ENCODE measurements around the gene NPAS3. TPM values are rescaled to one million over a fixed set of nuclear protein-coding genes. Genes with fewer than 3 reads are reported as not detected.

Gene NPAS3
- total and polyA plus RNA-seq, 2 donors, result 1.0 to 1.2 TPM

DNA sequence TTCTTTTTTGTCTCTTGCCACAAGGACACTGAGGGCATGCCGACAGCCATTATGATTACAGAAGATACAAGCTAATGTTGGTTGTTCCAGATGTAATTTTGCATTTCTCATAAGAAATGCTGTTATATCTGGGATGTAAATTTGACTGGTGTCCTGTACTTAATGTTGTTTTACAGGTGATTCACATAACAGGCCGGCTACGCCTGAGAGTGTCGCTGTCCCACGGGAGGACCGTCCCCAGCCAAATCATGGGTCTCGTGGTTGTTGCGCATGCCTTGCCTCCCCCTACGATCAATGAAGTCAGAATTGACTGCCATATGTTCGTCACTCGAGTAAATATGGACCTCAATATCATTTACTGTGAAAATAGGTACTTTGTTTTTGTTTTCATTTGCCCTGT lies 835.5 kb downstream of the NPAS3 start:
- Histone ChIP-seq H3K4me3 (ENCODE audit: low read length in 2 of 2) (no peak overlapping the region), H3K4me1 (ENCODE audit: control insufficient read depth in 2 of 2, insufficient read depth in 2 of 2, low read length in 2 of 2) (no peaks in the 10 kb centered on the region), H3K27me3 (ENCODE audit: control insufficient read depth in 2 of 2, insufficient read depth in 1 of 2, low read length in 1 of 2) (no peaks in the 10 kb centered on the region), H3K36me3 (ENCODE audit: control insufficient read depth in 2 of 2, insufficient read depth in 2 of 2, low read length in 1 of 2) (no peaks in the 10 kb centered on the region), H3K9me3 (ENCODE audit: control insufficient read depth in 2 of 2, insufficient read depth in 1 of 2, low read length in 1 of 2) (no peaks in the 10 kb centered on the region), H3K27ac (ENCODE audit: low read depth in 1 of 2, low read length in 1 of 2) (no peak overlapping the region)
- WGBS, result 98% methylated on average over 11 of the region's 11 CpGs
- DNase-seq (ENCODE audit: low read depth in 6 of 9, low spot score in 9 of 9), result no peak

DNA sequence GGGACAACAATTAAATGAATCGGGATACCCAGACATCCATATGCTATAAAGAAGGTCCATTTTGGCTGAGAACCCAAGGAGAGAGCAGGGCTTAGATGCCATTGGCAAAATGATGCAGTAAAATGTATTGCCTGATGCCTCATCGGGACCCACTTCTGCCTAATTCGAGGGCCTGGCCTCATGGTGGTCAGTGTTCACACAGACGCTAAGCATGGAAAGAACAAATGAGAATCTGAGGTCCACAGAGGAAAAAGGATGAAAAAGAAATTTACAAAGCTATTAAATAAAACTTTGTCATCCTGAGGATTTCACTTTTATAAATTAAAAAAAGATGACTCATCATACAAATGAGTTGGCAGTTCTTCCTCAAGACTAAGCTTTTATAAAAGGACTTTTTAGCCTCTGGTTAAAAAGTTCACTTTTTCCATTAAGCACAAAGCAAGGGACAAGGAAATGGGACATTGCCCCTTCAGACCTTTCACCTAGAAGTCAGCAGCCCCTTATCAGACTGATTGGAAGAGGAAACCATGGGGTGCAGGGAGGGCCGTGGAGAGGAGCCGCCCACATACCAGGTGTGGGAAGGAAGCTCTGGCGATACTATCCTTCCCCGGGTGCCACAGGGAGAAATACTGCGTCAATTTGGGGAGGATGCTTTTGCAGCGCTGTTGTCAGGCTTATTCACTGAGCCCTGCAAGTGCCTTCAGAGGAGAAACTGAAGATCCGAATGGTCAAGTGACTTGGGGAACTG lies 836.2 kb downstream of the NPAS3 start:
- H3K27me3 ChIP-seq (ENCODE audit: control insufficient read depth in 2 of 2, insufficient read depth in 1 of 2, low read length in 1 of 2), result no peaks in the 10 kb centered on the region
- H3K27ac ChIP-seq (ENCODE audit: low read depth in 1 of 2, low read length in 1 of 2), result no peak overlapping the region
- H3K9me3 ChIP-seq (ENCODE audit: control insufficient read depth in 2 of 2, insufficient read depth in 1 of 2, low read length in 1 of 2), result no peaks in the 10 kb centered on the region
- H3K4me3 ChIP-seq (ENCODE audit: low read length in 2 of 2), result no peak overlapping the region
- H3K4me1 ChIP-seq (ENCODE audit: control insufficient read depth in 2 of 2, insufficient read depth in 2 of 2, low read length in 2 of 2), result no peaks in the 10 kb centered on the region
- WGBS, result 68% methylated on average over 11 of the region's 11 CpGs
- DNase-seq (ENCODE audit: low read depth in 6 of 9, low spot score in 9 of 9), result no peak
- H3K36me3 ChIP-seq (ENCODE audit: control insufficient read depth in 2 of 2, insufficient read depth in 2 of 2, low read length in 1 of 2), result no peaks in the 10 kb centered on the region

DNA sequence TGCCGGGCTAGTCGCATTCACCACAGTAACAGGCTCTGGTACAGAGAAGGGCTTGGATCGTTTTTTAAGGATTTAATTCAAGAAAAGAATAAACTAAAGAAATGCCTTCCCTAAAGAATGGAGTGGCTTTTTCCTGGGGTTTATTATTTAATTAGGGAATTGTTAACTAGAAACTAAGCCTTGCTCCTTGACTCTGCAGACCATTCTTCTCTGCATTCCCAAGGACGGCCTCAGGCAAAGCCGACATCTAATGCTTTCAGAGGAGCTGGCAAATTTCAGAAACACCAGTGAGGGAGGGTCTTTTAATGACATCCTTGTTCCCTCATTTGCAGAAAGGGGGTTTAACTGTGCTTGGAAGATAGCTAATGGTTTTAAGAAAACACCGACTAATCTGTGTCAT lies 838.2 kb downstream of the NPAS3 start:
- WGBS, result 98% methylated on average over 6 of the region's 6 CpGs
- no peak for DNase-seq (ENCODE audit: low read depth in 6 of 9, low spot score in 9 of 9)
- no peak overlapping the region for H3K4me3 ChIP-seq (ENCODE audit: low read length in 2 of 2)
- H3K27ac ChIP-seq (ENCODE audit: low read depth in 1 of 2, low read length in 1 of 2), result no peak overlapping the region
- H3K9me3 ChIP-seq (ENCODE audit: control insufficient read depth in 2 of 2, insufficient read depth in 1 of 2, low read length in 1 of 2), result no peaks in the 10 kb centered on the region
- H3K27me3 ChIP-seq (ENCODE audit: control insufficient read depth in 2 of 2, insufficient read depth in 1 of 2, low read length in 1 of 2), result no peaks in the 10 kb centered on the region
- H3K36me3 ChIP-seq (ENCODE audit: control insufficient read depth in 2 of 2, insufficient read depth in 2 of 2, low read length in 1 of 2), result no peaks in the 10 kb centered on the region
- no peaks in the 10 kb centered on the region for H3K4me1 ChIP-seq (ENCODE audit: control insufficient read depth in 2 of 2, insufficient read depth in 2 of 2, low read length in 2 of 2)

DNA sequence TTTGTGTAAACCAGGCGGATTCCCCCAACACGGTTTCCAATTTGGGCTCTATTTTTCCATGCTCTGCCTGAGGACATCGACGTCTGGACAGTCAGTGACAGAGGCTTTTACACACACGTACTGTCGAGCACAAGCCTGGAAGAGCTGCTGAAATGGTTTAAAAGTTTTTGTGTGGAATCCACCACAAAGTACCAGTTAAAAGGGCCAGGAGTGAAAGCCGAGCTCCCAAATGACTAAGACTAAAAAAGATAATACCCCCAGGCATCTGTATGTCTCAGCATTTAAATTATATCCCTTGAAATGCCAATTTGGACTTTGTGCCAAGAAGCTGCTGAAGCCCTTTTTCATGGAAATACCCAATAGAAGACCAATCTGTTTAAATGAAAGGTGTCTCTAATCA lies 839.0 kb downstream of the NPAS3 start:
- Histone ChIP-seq H3K36me3 (ENCODE audit: control insufficient read depth in 2 of 2, insufficient read depth in 2 of 2, low read length in 1 of 2) (no peaks in the 10 kb centered on the region), H3K27ac (ENCODE audit: low read depth in 1 of 2, low read length in 1 of 2) (no peak overlapping the region), H3K27me3 (ENCODE audit: control insufficient read depth in 2 of 2, insufficient read depth in 1 of 2, low read length in 1 of 2) (no peaks in the 10 kb centered on the region), H3K9me3 (ENCODE audit: control insufficient read depth in 2 of 2, insufficient read depth in 1 of 2, low read length in 1 of 2) (no peaks in the 10 kb centered on the region), H3K4me3 (ENCODE audit: low read length in 2 of 2) (no peak overlapping the region), H3K4me1 (ENCODE audit: control insufficient read depth in 2 of 2, insufficient read depth in 2 of 2, low read length in 2 of 2) (no peaks in the 10 kb centered on the region)
- WGBS, result 97% methylated on average over 7 of the region's 7 CpGs
- no peak for DNase-seq (ENCODE audit: low read depth in 6 of 9, low spot score in 9 of 9)

DNA sequence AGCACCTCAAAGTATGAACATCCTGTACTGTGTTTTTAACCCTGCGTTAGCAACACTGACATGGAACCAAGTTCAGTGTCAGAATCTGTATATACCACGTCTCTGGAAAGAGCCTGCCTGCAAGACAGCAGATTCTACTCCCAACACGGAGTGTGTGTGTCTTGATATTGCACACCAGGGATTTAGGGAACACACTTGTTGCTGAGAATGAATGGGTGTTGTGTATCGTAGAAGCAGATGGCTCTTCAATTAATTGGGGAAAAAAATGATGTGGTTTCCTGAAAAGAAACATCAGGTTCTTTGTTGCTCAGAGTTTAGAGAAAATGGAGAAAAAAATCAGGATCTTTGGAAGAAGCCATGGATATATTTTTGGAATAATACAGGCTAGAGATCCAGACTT lies 841.4 kb downstream of the NPAS3 start:
- no peaks in the 10 kb centered on the region for H3K36me3 ChIP-seq (ENCODE audit: control insufficient read depth in 2 of 2, insufficient read depth in 2 of 2, low read length in 1 of 2)
- H3K4me3 ChIP-seq (ENCODE audit: low read length in 2 of 2), result no peak overlapping the region
- H3K27ac ChIP-seq (ENCODE audit: low read depth in 1 of 2, low read length in 1 of 2), result no peak overlapping the region
- DNase-seq (ENCODE audit: low read depth in 6 of 9, low spot score in 9 of 9), result no peak
- WGBS, result 92% methylated on average over 4 of the region's 4 CpGs
- no peaks in the 10 kb centered on the region for H3K4me1 ChIP-seq (ENCODE audit: control insufficient read depth in 2 of 2, insufficient read depth in 2 of 2, low read length in 2 of 2)
- H3K9me3 ChIP-seq (ENCODE audit: control insufficient read depth in 2 of 2, insufficient read depth in 1 of 2, low read length in 1 of 2), result no peaks in the 10 kb centered on the region
- no peaks in the 10 kb centered on the region for H3K27me3 ChIP-seq (ENCODE audit: control insufficient read depth in 2 of 2, insufficient read depth in 1 of 2, low read length in 1 of 2)

DNA sequence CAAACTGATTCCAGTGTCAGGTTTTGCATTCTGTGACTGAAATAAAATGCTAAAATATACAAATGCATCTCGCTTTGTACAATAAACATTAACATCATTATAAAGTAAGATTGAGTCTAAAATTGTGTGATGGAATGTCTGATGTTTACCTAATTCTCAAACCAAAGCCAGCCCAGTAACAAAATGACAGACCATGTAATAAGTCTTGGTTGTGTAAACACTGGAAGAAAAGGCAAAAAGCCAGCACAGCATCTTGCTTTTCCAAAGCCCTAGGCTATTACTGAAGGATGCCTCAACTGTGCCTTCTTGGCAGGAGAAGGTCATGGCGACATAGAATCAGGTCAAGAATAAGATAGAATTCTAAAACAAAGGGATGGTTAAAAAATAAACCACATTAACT lies 842.6 kb downstream of the NPAS3 start:
- WGBS, result 92% methylated on average over 2 of the region's 2 CpGs
- no peaks in the 10 kb centered on the region for H3K36me3 ChIP-seq (ENCODE audit: control insufficient read depth in 2 of 2, insufficient read depth in 2 of 2, low read length in 1 of 2)
- no peak for DNase-seq (ENCODE audit: low read depth in 6 of 9, low spot score in 9 of 9)
- H3K4me3 ChIP-seq (ENCODE audit: low read length in 2 of 2), result no peak overlapping the region
- H3K27ac ChIP-seq (ENCODE audit: low read depth in 1 of 2, low read length in 1 of 2), result no peak overlapping the region
- no peaks in the 10 kb centered on the region for H3K4me1 ChIP-seq (ENCODE audit: control insufficient read depth in 2 of 2, insufficient read depth in 2 of 2, low read length in 2 of 2)
- no peaks in the 10 kb centered on the region for H3K9me3 ChIP-seq (ENCODE audit: control insufficient read depth in 2 of 2, insufficient read depth in 1 of 2, low read length in 1 of 2)
- H3K27me3 ChIP-seq (ENCODE audit: control insufficient read depth in 2 of 2, insufficient read depth in 1 of 2, low read length in 1 of 2), result no peaks in the 10 kb centered on the region

DNA sequence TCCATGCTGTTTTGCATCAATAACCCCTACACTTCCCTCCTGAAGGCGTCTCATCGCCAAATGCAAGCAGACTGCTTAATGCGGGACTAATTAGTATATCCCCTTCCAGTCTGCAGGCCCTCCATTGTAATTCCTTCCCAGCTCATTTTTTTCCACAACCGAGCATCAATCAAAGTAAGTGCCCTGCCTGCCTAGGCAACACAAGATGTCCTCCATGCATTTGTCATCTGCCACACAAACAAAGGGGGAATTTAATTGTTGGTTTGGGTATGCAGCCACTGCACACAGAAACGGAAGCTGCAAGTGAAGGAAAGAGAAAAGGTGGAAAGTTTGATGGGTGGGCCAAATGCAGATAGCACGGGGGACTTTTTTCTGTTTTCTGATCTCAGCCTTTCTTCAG lies 844.2 kb downstream of the NPAS3 start:
- 97% methylated on average over 6 of the region's 6 CpGs for WGBS
- no peaks in the 10 kb centered on the region for H3K36me3 ChIP-seq (ENCODE audit: control insufficient read depth in 2 of 2, insufficient read depth in 2 of 2, low read length in 1 of 2)
- no peak overlapping the region for H3K27ac ChIP-seq (ENCODE audit: low read depth in 1 of 2, low read length in 1 of 2)
- no peak for DNase-seq (ENCODE audit: low read depth in 6 of 9, low spot score in 9 of 9)
- H3K27me3 ChIP-seq (ENCODE audit: control insufficient read depth in 2 of 2, insufficient read depth in 1 of 2, low read length in 1 of 2), result no peaks in the 10 kb centered on the region
- no peaks in the 10 kb centered on the region for H3K9me3 ChIP-seq (ENCODE audit: control insufficient read depth in 2 of 2, insufficient read depth in 1 of 2, low read length in 1 of 2)
- H3K4me1 ChIP-seq (ENCODE audit: control insufficient read depth in 2 of 2, insufficient read depth in 2 of 2, low read length in 2 of 2), result no peaks in the 10 kb centered on the region
- no peak overlapping the region for H3K4me3 ChIP-seq (ENCODE audit: low read length in 2 of 2)

DNA sequence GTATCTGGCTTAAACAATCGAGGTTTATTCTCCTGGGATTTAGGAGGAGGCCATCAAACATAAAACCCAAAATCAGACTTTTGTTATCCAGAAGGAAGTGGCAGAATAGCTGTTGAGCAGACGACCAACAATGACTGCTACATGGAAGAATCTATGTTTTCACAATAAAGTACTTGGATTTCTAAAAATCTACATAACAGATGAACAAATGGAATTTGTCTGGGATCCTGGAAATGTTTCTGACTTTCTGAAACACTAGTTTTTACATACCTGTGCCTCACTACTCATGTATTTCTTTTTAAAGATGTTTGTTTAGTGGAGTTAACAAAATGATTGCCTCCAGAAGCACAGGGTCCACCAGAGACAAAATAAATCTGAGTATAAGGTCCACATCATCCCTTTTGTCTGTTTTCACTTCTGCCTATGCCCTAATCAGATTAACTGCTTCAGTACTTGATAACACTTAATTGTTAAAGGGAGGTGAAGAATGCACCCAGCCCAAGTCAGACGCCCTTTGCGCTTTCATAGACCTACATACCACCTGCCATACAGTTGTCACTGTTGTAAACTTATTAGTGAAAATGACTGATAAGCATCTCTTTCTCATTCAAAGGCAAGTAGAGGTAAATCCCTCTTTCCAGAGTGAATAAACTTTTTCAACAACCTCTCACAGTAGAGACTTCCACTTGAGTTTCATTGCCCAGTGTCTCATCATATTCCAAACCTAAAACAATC lies 847.6 kb downstream of the NPAS3 start:
- DNase-seq (ENCODE audit: low read depth in 6 of 9, low spot score in 9 of 9), result no peak

DNA sequence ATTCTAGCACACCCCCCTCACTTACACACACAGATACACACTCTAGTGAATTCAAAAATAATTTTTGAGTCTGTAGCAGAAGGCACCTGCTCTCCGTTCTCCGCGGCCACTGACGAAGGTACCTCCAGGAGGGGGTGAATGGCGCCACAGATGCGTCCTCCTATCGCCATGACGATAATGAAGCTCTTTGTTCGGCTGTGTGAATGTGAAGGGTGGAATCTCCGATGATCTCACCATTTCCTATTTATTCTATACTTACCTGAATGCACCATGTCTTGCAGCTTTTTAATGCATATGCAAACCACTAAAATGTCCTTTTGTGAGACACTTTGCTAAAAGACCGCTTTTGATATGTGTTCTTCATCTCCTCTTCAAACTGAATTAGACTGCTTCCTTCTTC lies 849.5 kb downstream of the NPAS3 start:
- Histone ChIP-seq H3K9me3 (ENCODE audit: control insufficient read depth in 2 of 2, insufficient read depth in 1 of 2, low read length in 1 of 2) (no peaks in the 10 kb centered on the region), H3K27ac (ENCODE audit: low read depth in 1 of 2, low read length in 1 of 2) (no peak overlapping the region), H3K27me3 (ENCODE audit: control insufficient read depth in 2 of 2, insufficient read depth in 1 of 2, low read length in 1 of 2) (peaks cover 4% of the 10 kb centered on the region in 2 donors), H3K4me3 (ENCODE audit: low read length in 2 of 2) (no peak overlapping the region), H3K36me3 (ENCODE audit: control insufficient read depth in 2 of 2, insufficient read depth in 2 of 2, low read length in 1 of 2) (no peaks in the 10 kb centered on the region), H3K4me1 (ENCODE audit: control insufficient read depth in 2 of 2, insufficient read depth in 2 of 2, low read length in 2 of 2) (peaks cover 0 to 4% of the 10 kb centered on the region in 2 donors)
- no peak for DNase-seq (ENCODE audit: low read depth in 6 of 9, low spot score in 9 of 9)
- WGBS, result 96% methylated on average over 11 of the region's 11 CpGs

More for the DNA sequence above, 847.6 kb downstream of the NPAS3 start:
- Histone ChIP-seq H3K36me3 (ENCODE audit: control insufficient read depth in 2 of 2, insufficient read depth in 2 of 2, low read length in 1 of 2) (no peaks in the 10 kb centered on the region), H3K4me1 (ENCODE audit: control insufficient read depth in 2 of 2, insufficient read depth in 2 of 2, low read length in 2 of 2) (peaks cover 0 to 4% of the 10 kb centered on the region in 2 donors), H3K4me3 (ENCODE audit: low read length in 2 of 2) (no peak overlapping the region), H3K9me3 (ENCODE audit: control insufficient read depth in 2 of 2, insufficient read depth in 1 of 2, low read length in 1 of 2) (no peaks in the 10 kb centered on the region), H3K27me3 (ENCODE audit: control insufficient read depth in 2 of 2, insufficient read depth in 1 of 2, low read length in 1 of 2) (no peaks in the 10 kb centered on the region), H3K27ac (ENCODE audit: low read depth in 1 of 2, low read length in 1 of 2) (no peak overlapping the region)
- WGBS, result 90% methylated on average over 4 of the region's 4 CpGs

All from thymus (tissue), 11 donors.